Gastroesophageal sphincter (tissue), 3 donors: ENCODE data around the gene RAET1E.

Experiments used
- POLR2A ChIP-seq, 2 donors: fragments of 450-650 bp; IDR thresholded peaks; one replicate each; pipeline ENCODE4 v1.6.1; 2017; ENCODE audit warnings: antibody characterized with exemption in 2 of 2, mild to moderate bottlenecking in 2 of 2, moderate library complexity in 1 of 2
- TF ChIP-seq, protein P1 (sequence below), 4 experiments: fragments of 200-600 bp in 2 of 4; fragments of 450-650 bp in 2 of 4; sonication (generic) in 1 of 4; IDR thresholded peaks; one replicate each; pipeline ENCODE4 v1.5.1; 2017 to 2019; ENCODE audit warnings: antibody characterized with exemption in 4 of 4, mild to moderate bottlenecking in 2 of 4, moderate library complexity in 2 of 4

- TF ChIP-seq, protein P1, sequence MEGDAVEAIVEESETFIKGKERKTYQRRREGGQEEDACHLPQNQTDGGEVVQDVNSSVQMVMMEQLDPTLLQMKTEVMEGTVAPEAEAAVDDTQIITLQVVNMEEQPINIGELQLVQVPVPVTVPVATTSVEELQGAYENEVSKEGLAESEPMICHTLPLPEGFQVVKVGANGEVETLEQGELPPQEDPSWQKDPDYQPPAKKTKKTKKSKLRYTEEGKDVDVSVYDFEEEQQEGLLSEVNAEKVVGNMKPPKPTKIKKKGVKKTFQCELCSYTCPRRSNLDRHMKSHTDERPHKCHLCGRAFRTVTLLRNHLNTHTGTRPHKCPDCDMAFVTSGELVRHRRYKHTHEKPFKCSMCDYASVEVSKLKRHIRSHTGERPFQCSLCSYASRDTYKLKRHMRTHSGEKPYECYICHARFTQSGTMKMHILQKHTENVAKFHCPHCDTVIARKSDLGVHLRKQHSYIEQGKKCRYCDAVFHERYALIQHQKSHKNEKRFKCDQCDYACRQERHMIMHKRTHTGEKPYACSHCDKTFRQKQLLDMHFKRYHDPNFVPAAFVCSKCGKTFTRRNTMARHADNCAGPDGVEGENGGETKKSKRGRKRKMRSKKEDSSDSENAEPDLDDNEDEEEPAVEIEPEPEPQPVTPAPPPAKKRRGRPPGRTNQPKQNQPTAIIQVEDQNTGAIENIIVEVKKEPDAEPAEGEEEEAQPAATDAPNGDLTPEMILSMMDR (IDR thresholded peaks at IDR 0.05) = no peak
- TF ChIP-seq POLR2A (IDR thresholded peaks at IDR 0.05) = no peak
Observed at GRCh38 chr6:149904661-149905370, 6.9 kb upstream of the RAET1E start.
